HG03175 (cell line): Measurements from ENCODE around the gene PCDHGA4.
"Not testable (repeated sequence)": the region's sequence is repeated elsewhere in the genome, so short reads cannot be mapped to it uniquely, and the experiment has no call there.

Source experiments
- ATAC-seq: cut with Tn5 transposase; IDR thresholded peaks from one replicate; pipeline ENCODE4 v1.9.1; 2021; ENCODE audit warnings: mild to moderate bottlenecking, moderate library complexity; ENCODE audit not compliant: unreplicated experiment

PCDHGA4 gene

GRCh38 chr5:141346017-141346416, 8.8 kb upstream of the PCDHGA4 start:
- ATAC-seq, result not testable (repeated sequence)

GRCh38 chr5:141349917-141350619, 4.8 kb upstream of the PCDHGA4 start, which contains the start of gene PCDHGB1:
Gene PCDHGB1 (plus strand): TSS chr5:141350099. CDS start chr5:141350261, 162 bp downstream.
- ATAC-seq, result peak; percentile 79

- ATAC-seq, result no peak
Observed at GRCh38 chr5:141351591-141351990, 3.2 kb upstream of the PCDHGA4 start.

DNA sequence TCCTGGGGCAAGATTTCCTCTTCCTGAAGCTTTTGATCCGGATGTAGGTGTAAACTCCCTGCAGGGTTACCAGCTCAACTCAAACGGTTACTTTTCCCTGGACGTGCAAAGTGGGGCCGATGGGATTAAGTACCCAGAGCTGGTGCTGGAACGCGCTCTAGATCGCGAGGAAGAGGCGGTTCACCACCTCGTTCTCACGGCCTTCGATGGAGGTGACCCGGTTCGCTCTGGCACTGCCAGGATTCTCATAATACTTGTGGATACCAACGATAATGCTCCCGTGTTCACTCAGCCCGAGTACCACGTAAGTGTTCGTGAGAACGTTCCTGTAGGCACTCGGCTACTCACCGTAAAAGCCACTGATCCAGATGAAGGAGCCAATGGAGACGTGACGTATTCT, 820 bp downstream of the PCDHGA4 start:
- no peak for ATAC-seq

GRCh38 chr5:141356133-141356532, 1.3 kb downstream of the PCDHGA4 start:
- no peak for ATAC-seq

- ATAC-seq, result no peak
Observed at GRCh38 chr5:141356950-141357349, 2.1 kb downstream of the PCDHGA4 start.

DNA sequence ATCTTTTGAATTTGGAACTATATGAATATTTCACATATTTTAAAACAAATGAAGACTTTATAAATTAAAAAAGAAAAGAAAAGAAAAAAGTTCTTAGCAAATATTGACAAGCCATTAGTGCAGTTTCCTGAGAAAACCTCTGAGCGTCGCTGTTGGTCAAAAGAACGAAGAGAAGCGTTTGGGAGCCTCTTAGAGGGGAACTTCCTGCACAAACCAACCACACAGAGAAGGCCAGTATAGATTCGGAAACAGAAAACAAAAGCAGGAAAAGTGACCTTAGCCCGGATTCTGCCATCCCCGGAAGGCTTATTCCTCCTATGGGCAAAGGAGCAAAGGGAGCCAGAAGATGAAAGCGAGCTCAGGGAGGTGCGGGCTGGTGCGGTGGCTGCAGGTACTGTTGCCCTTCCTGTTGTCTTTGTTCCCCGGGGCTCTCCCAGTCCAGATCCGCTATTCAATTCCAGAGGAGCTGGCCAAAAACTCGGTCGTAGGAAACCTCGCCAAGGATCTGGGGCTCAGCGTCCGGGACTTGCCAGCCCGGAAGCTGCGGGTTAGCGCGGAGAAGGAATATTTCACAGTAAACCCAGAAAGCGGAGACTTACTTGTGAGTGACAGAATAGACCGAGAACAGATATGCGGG, 5.1 kb downstream of the PCDHGA4 start, which contains the start of gene PCDHGB2:
PCDHGB2 (plus strand) TSS at position 205 of the 637 bp plus-strand sequence; CDS start at position 347, 142 bp downstream.
- peak; percentile 39 for ATAC-seq

DNA sequence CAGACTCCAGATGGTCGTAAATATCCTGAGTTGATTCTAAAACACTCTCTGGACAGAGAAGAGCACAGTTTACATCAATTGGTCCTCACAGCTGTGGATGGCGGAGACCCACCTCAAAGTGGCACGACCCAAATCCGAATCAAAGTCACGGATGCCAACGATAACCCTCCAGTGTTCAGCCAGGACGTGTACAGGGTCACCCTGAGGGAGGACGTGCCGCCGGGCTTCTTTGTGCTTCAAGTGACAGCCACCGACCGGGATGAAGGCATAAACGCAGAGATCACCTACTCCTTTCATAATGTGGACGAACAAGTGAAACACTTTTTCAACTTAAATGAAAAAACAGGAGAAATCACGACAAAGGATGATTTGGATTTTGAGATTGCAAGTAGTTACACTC, 5.9 kb downstream of the PCDHGA4 start:
- no peak for ATAC-seq

DNA sequence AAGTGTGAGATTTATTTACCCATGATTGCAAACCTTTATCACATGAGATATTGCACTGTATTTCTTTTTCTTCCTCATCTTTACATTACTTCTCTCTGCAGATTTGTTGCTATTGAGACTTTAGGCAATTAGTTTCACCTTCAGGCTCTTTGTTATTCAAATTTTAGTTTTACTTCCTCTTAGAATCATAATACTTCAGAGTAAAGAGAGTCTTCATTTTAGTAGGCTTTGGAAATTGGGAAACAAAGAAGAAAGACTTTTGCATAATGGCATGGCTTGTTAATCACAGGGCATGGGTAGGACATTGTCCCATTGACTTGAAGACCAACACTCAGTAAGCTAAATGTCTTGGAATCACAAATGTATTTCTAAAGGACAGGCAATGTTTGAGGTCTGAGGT, 7.9 kb downstream of the PCDHGA4 start:
- ATAC-seq, result no peak

GRCh38 chr5:141363952-141364660, 9.3 kb downstream of the PCDHGA4 start, which contains the start of gene PCDHGA5:
Gene PCDHGA5 (plus strand): TSS chr5:141364162. CDS start chr5:141364331, 169 bp downstream.
- ATAC-seq, result no peak

DNA sequence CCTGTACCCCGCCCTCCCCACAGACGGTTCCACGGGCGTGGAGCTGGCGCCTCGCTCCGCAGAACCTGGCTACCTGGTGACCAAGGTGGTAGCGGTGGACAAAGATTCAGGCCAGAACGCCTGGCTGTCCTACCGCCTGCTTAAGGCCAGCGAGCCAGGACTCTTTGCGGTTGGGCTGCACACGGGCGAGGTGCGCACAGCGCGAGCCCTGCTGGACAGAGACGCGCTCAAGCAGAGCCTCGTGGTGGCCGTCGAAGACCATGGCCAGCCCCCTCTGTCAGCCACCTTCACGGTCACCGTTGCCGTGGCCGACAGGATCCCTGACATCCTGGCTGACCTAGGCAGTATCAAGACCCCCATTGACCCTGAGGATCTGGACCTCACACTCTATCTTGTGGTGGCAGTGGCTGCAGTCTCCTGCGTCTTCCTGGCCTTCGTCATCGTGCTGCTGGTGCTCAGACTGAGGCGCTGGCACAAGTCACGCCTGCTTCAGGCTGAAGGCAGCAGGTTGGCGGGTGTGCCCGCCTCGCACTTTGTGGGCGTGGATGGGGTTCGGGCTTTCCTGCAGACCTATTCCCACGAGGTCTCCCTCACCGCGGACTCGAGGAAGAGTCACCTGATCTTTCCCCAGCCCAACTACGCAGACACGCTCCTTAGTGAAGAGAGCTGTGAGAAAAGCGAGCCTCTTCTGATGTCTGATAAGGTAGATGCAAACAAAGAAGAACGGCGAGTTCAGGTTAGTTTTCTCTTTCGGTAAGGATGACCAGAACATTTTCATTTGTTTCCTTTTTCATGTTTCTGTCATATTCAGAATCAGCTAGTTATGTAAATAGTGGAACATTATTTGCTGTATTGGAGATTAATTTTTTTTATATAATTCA, 11.4 kb downstream of the PCDHGA4 start:
- ATAC-seq, result no peak

- peak; percentile 87 for ATAC-seq
Observed at GRCh38 chr5:141369994-141370848, 15.4 kb downstream of the PCDHGA4 start, which contains the start of gene PCDHGB3. Gene PCDHGB3 (plus strand): TSS chr5:141370242. CDS start chr5:141370395, 153 bp downstream.

DNA sequence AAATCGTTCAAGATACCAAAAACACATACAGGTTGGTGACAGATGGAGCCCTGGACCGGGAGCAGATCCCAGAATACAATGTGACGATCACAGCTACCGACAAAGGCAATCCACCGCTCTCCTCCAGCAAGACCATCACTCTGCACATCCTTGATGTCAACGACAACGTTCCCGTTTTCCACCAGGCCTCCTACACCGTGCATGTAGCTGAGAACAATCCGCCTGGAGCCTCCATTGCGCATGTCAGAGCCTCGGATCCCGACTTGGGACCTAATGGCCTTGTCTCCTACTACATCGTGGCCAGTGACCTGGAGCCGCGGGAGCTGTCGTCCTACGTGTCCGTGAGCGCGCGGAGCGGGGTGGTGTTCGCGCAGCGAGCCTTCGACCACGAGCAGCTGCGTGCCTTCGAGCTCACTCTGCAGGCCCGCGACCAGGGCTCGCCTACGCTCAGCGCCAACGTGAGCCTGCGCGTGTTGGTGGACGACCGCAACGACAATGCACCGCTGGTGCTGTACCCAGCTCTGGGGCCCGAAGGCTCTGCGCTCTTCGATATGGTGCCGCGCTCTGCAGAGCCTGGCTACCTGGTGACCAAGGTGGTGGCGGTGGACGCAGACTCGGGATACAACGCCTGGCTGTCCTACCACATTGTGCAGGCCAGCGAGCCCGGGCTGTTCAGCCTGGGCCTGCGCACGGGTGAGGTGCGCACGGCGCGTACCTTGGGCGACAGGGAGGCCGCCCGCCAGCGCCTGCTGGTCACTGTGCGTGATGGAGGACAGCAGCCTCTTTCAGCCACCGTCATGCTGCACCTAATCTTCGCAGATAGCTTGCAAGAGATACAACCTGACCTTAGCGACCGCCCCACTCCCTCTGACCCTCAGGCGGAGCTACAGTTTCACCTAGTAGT, 17.0 kb downstream of the PCDHGA4 start:
- ATAC-seq, result no peak

DNA sequence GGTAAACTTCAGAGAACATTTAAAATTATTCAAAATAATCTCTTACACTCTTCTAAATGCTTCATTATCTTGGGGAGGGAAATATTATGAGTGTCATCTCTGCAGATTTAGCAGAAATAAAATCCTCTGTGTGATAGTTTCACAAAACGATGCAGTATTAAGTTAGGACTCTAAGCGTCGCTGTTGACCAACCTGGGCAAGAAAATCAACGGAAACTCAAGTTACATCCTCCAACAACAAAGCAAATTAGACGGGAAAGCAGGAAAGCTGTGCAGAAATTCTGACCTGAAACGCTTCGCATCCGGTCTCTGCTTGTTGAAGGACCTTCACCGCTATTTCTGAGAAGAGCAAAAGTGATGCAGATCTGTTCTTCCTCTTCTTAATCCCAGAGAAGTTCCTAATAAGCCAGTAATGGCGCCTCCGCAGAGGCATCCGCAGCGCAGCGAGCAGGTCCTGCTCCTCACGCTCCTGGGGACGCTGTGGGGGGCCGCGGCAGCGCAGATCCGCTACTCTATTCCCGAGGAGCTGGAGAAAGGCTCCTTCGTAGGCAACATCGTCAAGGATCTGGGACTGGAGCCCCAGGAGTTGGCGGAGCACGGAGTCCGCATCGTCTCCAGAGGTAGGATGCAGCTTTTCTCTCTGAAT, 19.0 kb downstream of the PCDHGA4 start, which contains the start of gene PCDHGA6:
PCDHGA6 (plus strand) TSS at position 219 of the 645 bp plus-strand sequence; CDS start at position 412, 193 bp downstream.
- ATAC-seq, result no peak

GRCh38 chr5:141374627-141375026, 19.8 kb downstream of the PCDHGA4 start:
- ATAC-seq, result no peak

GRCh38 chr5:141375444-141376155, 20.8 kb downstream of the PCDHGA4 start:
- not testable (repeated sequence) for ATAC-seq
